Anterior cingulate cortex (tissue), 58 donors: ENCODE results near the gene NUP210L.
"Not testable (repeated sequence)": the region's sequence is repeated elsewhere in the genome, so short reads cannot be mapped to it uniquely, and the experiment has no call there.

Experiments used
- DNase-seq, 58 donors: peaks; one replicate each; lab custom pipeline; 2025; lab: John Stamatoyannopoulos, UW

The NUP210L gene

GRCh38 chr1:154000420-154000819, 154.5 kb downstream of the NUP210L start:
- DNase-seq: no peak

- DNase-seq: not testable (repeated sequence)
These were observed 158.0 kb downstream of the NUP210L start for GRCh38 chr1:153996882-153997281.

GRCh38 chr1:153995640-153996039, 159.2 kb downstream of the NUP210L start:
- no peak for DNase-seq

- DNase-seq: no peak
These were observed 159.7 kb downstream of the NUP210L start for GRCh38 chr1:153995202-153995601.

- DNase-seq: no peak
These were observed 163.1 kb downstream of the NUP210L start for GRCh38 chr1:153991806-153992205.

- no peak for DNase-seq
These were observed 163.7 kb downstream of the NUP210L start for GRCh38 chr1:153991151-153991630.

- peak; percentile 22 to 96 (median 85) for DNase-seq
These were observed 164.3 kb downstream of the NUP210L start, which contains the start of gene RPS27 for GRCh38 chr1:153990468-153991150. Gene RPS27 (plus strand): TSS chr1:153990762. CDS start chr1:153990797, 35 bp downstream.

- no peak for DNase-seq
These were observed 167.3 kb downstream of the NUP210L start for GRCh38 chr1:153987621-153988020.

GRCh38 chr1:153985941-153986761, 168.7 kb downstream of the NUP210L start, which contains the start of gene RAB13:
Gene RAB13 (minus strand): TSS chr1:153986339. CDS start chr1:153986236, 103 bp downstream.
- DNase-seq: peak in 55 of 58 donors; percentile 3 to 82 (median 55)

GRCh38 chr1:153985341-153985912, 169.4 kb downstream of the NUP210L start:
- peak in 4 of 58 donors; percentile 12 to 38 (median 14) for DNase-seq

GRCh38 chr1:153984123-153984894, 170.6 kb downstream of the NUP210L start:
- DNase-seq: no peak

GRCh38 chr1:153981735-153982134, 173.1 kb downstream of the NUP210L start:
- DNase-seq: not testable (repeated sequence)

- not testable (repeated sequence) for DNase-seq
These were observed 175.8 kb downstream of the NUP210L start for GRCh38 chr1:153979091-153979490.

- no peak for DNase-seq
These were observed 176.5 kb downstream of the NUP210L start for GRCh38 chr1:153978274-153978909.

GRCh38 chr1:153977250-153978240, 177.3 kb downstream of the NUP210L start, which contains the start of gene JTB:
Gene JTB (minus strand): TSS chr1:153977674. CDS start chr1:153977252, 422 bp downstream.
- DNase-seq: peak in 57 of 58 donors; percentile 57 to 95 (median 83)

- peak in 2 of 58 donors; percentile 41 to 46 for DNase-seq
These were observed 178.0 kb downstream of the NUP210L start for GRCh38 chr1:153976819-153977249.

GRCh38 chr1:153973525-153973924, 181.3 kb downstream of the NUP210L start:
- no peak for DNase-seq

- DNase-seq: no peak
These were observed 181.8 kb downstream of the NUP210L start for GRCh38 chr1:153973071-153973470.
